ENCODE results near the gene CACNA2D4. TPM values are rescaled to one million over a fixed set of nuclear protein-coding genes. Genes with fewer than 3 reads are reported as not detected.

CACNA2D4 gene
- total RNA-seq, 1 donor from 2014 or later = not detected

GRCh38 chr12:1832801-1833595 lies 85.5 kb downstream of the CACNA2D4 start:
- no peak for TF ChIP-seq CTCF (IDR thresholded peaks at IDR 0.05)
- Mint-ChIP-seq H3K36me3 (ENCODE audit: unreplicated experiment) (no peaks in the 10 kb centered on the region), H3K27me3 (ENCODE audit: unreplicated experiment) (peaks cover 25% of the 10 kb centered on the region), H3K4me3 (ENCODE audit: unreplicated experiment) (no peak overlapping the region), H3K4me1 (ENCODE audit: unreplicated experiment) (peaks cover 23% of the 10 kb centered on the region), H3K9me3 (ENCODE audit: unreplicated experiment) (no peaks in the 10 kb centered on the region), H3K27ac (ENCODE audit: unreplicated experiment) (no peak overlapping the region)
- DNase-seq (ENCODE audit: extremely low spot score, unreplicated experiment) = no peak

- Mint-ChIP-seq H3K27ac (ENCODE audit: unreplicated experiment) (no peak overlapping the region), H3K4me3 (ENCODE audit: unreplicated experiment) (no peak overlapping the region)
Measured at GRCh38 chr12:1830981-1831963, 87.2 kb downstream of the CACNA2D4 start.

GRCh38 chr12:1830401-1830845 lies 88.0 kb downstream of the CACNA2D4 start:
- no peak for DNase-seq (ENCODE audit: extremely low spot score, unreplicated experiment)
- no peaks in the 10 kb centered on the region for H3K9me3 Mint-ChIP-seq (ENCODE audit: unreplicated experiment)
- no peak for TF ChIP-seq CTCF (IDR thresholded peaks at IDR 0.05)
- H3K4me1 Mint-ChIP-seq (ENCODE audit: unreplicated experiment) = peaks cover 5% of the 10 kb centered on the region
- H3K27ac Mint-ChIP-seq (ENCODE audit: unreplicated experiment) = no peak overlapping the region
- peaks cover 33% of the 10 kb centered on the region for H3K27me3 Mint-ChIP-seq (ENCODE audit: unreplicated experiment)
- no peak overlapping the region for H3K4me3 Mint-ChIP-seq (ENCODE audit: unreplicated experiment)
- H3K36me3 Mint-ChIP-seq (ENCODE audit: unreplicated experiment) = no peaks in the 10 kb centered on the region

More at GRCh38 chr12:1830981-1831963, 87.2 kb downstream of the CACNA2D4 start:
- peaks cover 28% of the 10 kb centered on the region for H3K27me3 Mint-ChIP-seq (ENCODE audit: unreplicated experiment)
- no peak for TF ChIP-seq CTCF (IDR thresholded peaks at IDR 0.05)
- peaks cover 6% of the 10 kb centered on the region for H3K4me1 Mint-ChIP-seq (ENCODE audit: unreplicated experiment)
- no peak for DNase-seq (ENCODE audit: extremely low spot score, unreplicated experiment)
- no peaks in the 10 kb centered on the region for H3K36me3 Mint-ChIP-seq (ENCODE audit: unreplicated experiment)
- H3K9me3 Mint-ChIP-seq (ENCODE audit: unreplicated experiment) = no peaks in the 10 kb centered on the region

- H3K4me1 Mint-ChIP-seq (ENCODE audit: unreplicated experiment) = peaks cover 5% of the 10 kb centered on the region
- TF ChIP-seq CTCF (IDR thresholded peaks at IDR 0.05) = no peak
- no peaks in the 10 kb centered on the region for H3K36me3 Mint-ChIP-seq (ENCODE audit: unreplicated experiment)
- DNase-seq (ENCODE audit: extremely low spot score, unreplicated experiment) = no peak
- no peak overlapping the region for H3K27ac Mint-ChIP-seq (ENCODE audit: unreplicated experiment)
- H3K9me3 Mint-ChIP-seq (ENCODE audit: unreplicated experiment) = no peaks in the 10 kb centered on the region
- no peak overlapping the region for H3K4me3 Mint-ChIP-seq (ENCODE audit: unreplicated experiment)
- H3K27me3 Mint-ChIP-seq (ENCODE audit: unreplicated experiment) = peaks cover 33% of the 10 kb centered on the region
Measured at GRCh38 chr12:1829306-1829900, 89.0 kb downstream of the CACNA2D4 start.

Data from osteocyte (in vitro differentiated cells).